Upper lobe of right lung (tissue), 1 donor: ENCODE data around the gene RNF157. TPM values are rescaled to one million over a fixed set of nuclear protein-coding genes. Genes with fewer than 3 reads are reported as not detected.
"Not testable (repeated sequence)": the region's sequence is repeated elsewhere in the genome, so short reads cannot be mapped to it uniquely, and the experiment has no call there.

Experiments used
- ATAC-seq: fragments of 200-7000 bp; cut with Tn5 transposase; one replicate; pipeline ENCODE4 v1.9.1; 2020; ENCODE audit warnings: mild to moderate bottlenecking, moderate library complexity
- DNase-seq: peaks from one replicate; pipeline ENCODE4 v3.0.0-alpha.2; 2020
- H3K27ac ChIP-seq: fragments of 200-600 bp; one replicate; pipeline ENCODE4 v1.8.0; 2022
- H3K27me3 ChIP-seq: fragments of 200-600 bp; one replicate; pipeline ENCODE4 v1.8.0; 2022; ENCODE audit warnings: mild to moderate bottlenecking
- H3K36me3 ChIP-seq: fragments of 200-600 bp; one replicate; pipeline ENCODE4 v1.8.0; 2022
- H3K4me1 ChIP-seq: fragments of 200-600 bp; one replicate; pipeline ENCODE4 v1.8.0; 2022
- H3K4me3 ChIP-seq: fragments of 200-600 bp; one replicate; pipeline ENCODE4 v1.8.0; 2022; ENCODE audit warnings: mild to moderate bottlenecking
- H3K9me3 ChIP-seq: fragments of 200-600 bp; one replicate; pipeline ENCODE4 v1.8.0; 2022
- intact Hi-C: fragments of 100-400 bp; cut with DNase I; formaldehyde crosslinking; loops from one replicate; pipeline ENCODE4 v1.11.0; 2022
- total RNA-seq: library from RNA; stranded (reverse); fragmentation: NEBNext Ultra II Directional; extraction: Animal tissue kit (Norgen Biotek cat#: 25700); gene quantifications from one replicate; pipeline ENCODE4 v1.2.1, GENCODE V29; 2021
- TF ChIP-seq, protein P1 (sequence below): fragments of 200-600 bp; IDR thresholded peaks from one replicate; pipeline ENCODE4 v1.8.0; 2022; ENCODE audit warnings: antibody characterized with exemption
- donor health status: DM: no; HTN: yes; CAD: no; lungs with severe emphysema.

The RNF157 gene
- total RNA-seq, 1 donor from 2014 or later: 3.8 TPM

DNA sequence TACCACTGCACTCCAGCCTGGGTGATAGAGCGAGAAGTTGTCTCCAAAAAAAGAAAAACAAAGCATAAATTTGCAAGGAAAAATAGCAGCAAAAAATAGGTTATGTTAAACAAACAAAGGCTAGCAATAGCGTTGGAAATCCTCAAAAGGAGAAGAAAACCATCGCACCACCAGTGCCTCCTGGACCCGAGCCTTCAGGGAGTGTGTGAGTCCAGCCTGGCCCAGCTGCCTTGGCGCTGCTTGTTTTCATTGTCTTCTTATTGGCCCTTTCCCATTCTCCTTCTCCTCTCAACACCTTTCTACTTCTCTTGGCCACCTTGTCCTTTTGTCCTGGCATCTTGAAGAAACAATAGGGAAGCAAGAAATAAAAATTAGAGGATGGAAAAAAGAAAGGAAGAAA lies 20.4 kb upstream of the RNF157 start:
- H3K4me1 ChIP-seq: peaks cover 29% of the 10 kb centered on the region
- DNase-seq (no peak), ATAC-seq (no peak)
- intact Hi-C loops: no loop called here
- H3K9me3 ChIP-seq: no peaks in the 10 kb centered on the region
- H3K27ac ChIP-seq: no peak overlapping the region
- H3K4me3 ChIP-seq: no peak overlapping the region
- TF ChIP-seq, protein P1, sequence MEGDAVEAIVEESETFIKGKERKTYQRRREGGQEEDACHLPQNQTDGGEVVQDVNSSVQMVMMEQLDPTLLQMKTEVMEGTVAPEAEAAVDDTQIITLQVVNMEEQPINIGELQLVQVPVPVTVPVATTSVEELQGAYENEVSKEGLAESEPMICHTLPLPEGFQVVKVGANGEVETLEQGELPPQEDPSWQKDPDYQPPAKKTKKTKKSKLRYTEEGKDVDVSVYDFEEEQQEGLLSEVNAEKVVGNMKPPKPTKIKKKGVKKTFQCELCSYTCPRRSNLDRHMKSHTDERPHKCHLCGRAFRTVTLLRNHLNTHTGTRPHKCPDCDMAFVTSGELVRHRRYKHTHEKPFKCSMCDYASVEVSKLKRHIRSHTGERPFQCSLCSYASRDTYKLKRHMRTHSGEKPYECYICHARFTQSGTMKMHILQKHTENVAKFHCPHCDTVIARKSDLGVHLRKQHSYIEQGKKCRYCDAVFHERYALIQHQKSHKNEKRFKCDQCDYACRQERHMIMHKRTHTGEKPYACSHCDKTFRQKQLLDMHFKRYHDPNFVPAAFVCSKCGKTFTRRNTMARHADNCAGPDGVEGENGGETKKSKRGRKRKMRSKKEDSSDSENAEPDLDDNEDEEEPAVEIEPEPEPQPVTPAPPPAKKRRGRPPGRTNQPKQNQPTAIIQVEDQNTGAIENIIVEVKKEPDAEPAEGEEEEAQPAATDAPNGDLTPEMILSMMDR: no peak
- no peaks in the 10 kb centered on the region for H3K27me3 ChIP-seq
- H3K36me3 ChIP-seq: no peaks in the 10 kb centered on the region

DNA sequence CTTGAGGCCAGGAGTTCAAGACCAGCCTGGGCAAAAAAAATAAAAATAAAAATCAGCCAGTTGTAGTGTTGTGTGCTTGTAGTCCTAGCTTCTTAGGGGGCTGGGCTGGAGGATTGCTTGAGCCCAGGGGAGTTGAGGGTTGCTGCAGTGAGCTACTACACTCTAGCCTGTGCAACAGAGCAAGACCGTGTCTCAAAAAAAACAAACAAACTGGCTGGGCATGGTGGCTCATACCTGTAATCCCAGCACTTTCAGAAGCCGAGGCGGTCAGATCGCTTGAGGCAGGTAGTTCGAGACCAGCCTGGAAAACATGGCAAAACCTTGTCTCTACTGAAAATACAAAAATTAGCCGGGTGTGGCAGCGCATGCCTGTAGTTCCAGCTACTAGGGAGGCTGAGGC lies 19.9 kb upstream of the RNF157 start:
- Histone ChIP-seq H3K4me1 (peaks cover 29% of the 10 kb centered on the region), H3K27me3 (no peaks in the 10 kb centered on the region), H3K27ac (peak overlapping the region; percentile 36), H3K9me3 (no peaks in the 10 kb centered on the region), H3K36me3 (no peaks in the 10 kb centered on the region), H3K4me3 (no peak overlapping the region)
- no peak for DNase-seq
- ATAC-seq: no peak
- intact Hi-C loops: no loop called here
- TF ChIP-seq, protein P1: no peak

DNA sequence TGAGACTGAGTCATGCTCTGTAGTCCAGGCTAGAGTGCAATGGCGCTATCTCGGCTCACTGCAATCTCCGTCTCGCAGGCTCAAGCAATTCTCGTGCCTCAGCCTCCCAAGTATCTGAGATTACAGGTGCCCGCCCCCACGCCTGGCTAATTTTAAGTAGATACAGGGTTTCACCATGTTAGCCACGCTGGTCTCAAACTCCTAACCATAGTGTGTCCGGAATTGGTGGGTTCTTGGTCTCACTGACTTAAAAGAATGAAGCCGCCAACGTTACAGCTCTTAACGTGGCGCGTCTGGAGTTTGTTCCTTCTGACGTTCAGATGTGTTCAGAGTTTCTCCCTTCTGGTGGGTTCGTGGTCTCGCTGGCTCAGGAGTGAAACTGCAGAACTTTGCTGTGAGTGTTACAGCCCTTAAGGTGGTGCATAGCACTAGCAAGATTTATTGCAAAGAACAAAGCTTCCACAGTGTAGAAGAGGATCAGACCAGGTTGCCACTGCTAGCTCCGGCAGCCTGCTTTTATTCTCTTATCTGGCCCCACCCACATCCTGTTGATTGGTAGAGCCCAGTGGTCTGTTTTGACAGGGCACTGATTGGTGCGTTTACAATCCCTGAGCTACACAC lies 16.2 kb upstream of the RNF157 start:
- H3K4me3 ChIP-seq, ATAC-seq, intact Hi-C loops, H3K36me3 ChIP-seq, H3K27ac ChIP-seq, H3K27me3 ChIP-seq, DNase-seq, H3K9me3 ChIP-seq: not testable (repeated sequence)
- H3K4me1 ChIP-seq: peaks cover 25% of the 10 kb centered on the region

DNA sequence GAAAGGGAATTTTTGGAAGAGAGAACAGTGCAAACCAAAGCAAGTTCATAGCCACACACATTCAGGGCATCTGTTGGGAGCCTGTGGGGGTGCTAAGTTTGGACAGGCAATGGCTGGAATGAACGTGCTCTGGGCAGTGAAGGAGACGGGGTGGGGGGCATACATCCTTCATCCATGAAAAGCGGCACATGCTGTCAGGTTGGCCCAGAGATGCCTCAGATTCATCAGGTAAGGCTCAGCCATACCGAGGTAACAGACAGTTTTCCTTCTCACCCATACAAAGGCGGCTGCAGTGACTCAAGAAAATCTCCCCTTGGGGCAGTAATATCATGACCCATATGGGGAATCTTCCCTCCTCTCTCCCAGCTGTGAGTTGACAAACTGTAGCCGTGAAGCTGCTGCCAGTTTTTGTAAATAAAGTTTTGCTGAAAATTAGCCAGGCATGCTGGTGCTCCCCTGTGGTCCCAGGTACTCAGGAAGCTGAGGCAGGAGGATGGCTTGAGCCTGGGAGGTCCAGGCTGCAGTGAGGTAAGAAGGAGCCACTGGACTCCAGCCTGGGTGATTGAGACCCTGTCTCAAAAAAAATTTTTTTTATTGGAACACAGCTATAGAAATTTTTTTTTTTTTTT lies 15.6 kb upstream of the RNF157 start:
- TF ChIP-seq, protein P1: no peak
- ATAC-seq: no peak
- Histone ChIP-seq H3K36me3 (no peaks in the 10 kb centered on the region), H3K27ac (no peak overlapping the region), H3K27me3 (no peaks in the 10 kb centered on the region), H3K4me3 (no peak overlapping the region), H3K4me1 (peaks cover 29% of the 10 kb centered on the region), H3K9me3 (no peaks in the 10 kb centered on the region)
- DNase-seq: no peak
- intact Hi-C loops: no loop called here

DNA sequence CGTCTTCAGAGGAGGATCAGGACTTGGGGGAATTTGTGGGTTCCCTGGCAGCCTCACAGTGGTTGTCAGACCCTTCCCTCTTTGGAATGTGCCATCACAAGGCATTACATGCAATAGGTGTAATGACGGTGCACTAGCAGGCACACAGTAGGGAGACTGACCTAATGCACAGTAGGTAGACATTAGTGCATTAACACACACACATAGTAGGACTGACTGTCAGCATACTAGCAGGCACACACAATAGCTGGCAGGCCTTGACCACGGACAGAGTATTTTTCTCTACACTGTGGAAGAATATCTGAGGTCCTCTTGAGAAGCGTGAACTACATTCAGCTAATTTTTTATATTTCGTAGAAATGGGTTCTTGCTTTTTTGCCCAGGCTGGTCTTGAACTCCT lies 14.0 kb upstream of the RNF157 start:
- Histone ChIP-seq H3K9me3 (no peaks in the 10 kb centered on the region), H3K27me3 (no peaks in the 10 kb centered on the region), H3K4me1 (peaks cover 26% of the 10 kb centered on the region), H3K27ac (no peak overlapping the region), H3K4me3 (no peak overlapping the region), H3K36me3 (no peaks in the 10 kb centered on the region)
- TF ChIP-seq, protein P1: no peak
- intact Hi-C loops: no loop called here
- ATAC-seq: no peak
- DNase-seq: no peak

DNA sequence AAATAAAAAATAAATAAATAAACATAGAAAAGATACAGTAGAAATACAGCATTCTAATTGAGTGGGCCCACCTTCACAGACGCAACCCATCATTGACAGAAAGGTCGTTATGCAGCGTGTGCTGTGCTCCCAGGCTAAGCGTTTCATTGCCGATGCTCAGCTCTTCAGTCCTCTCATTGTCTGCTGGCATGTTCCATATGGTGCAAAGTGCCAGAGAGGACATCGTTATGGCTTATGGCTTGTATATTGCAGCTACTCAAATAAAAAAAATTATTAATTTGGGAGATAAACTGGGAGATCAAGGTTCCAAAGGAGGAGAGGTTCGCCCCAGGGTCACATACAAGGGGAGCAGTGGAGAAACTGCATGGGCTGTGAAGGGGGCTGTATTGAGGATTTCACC lies 13.5 kb upstream of the RNF157 start:
- ATAC-seq: no peak

DNA sequence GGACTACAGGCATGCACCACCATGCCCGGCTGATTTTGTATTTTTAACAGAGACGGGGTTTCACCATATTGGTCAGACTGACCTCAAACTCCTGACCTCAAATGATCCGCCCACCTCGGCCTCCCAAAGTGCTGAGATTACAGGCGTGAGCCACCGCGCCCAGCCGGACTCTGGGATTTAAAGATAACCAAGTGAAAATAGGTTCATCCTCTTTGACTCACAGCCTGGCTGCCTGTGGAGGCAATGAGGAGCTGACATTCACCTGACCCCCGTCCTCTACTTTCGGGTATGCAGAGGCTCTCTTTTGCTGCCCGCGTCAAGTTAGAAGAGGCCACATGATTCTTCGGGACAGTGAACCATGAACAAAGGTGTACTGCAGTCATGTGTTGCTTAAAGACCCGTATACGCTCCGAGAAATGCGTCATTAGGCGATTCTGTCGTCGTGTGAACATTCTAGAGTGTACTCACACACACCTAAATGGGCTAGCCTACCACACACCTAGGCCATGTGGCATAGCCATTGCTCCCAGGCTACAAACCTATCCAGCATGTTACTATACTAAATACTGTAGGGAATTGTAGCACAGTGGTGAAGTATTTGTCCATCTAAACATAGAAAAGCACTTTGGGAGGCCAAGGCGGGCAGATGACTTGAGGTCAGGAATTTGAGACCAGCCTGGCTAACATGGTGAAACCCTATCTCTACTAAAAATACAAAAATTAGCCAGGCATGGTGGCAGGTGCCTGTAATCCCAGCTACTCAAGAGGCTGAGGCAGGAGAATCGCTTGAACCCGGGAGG lies 12.9 kb upstream of the RNF157 start:
- DNase-seq, H3K27me3 ChIP-seq, H3K9me3 ChIP-seq, ATAC-seq, H3K4me3 ChIP-seq, H3K36me3 ChIP-seq, intact Hi-C loops: not testable (repeated sequence)
- H3K4me1 ChIP-seq: peaks cover 25% of the 10 kb centered on the region
- H3K27ac ChIP-seq: peak overlapping the region; percentile 84

More for the DNA sequence above, 13.5 kb upstream of the RNF157 start:
- TF ChIP-seq, protein P1: no peak
- H3K9me3 ChIP-seq: no peaks in the 10 kb centered on the region
- intact Hi-C loops: no loop called here
- no peaks in the 10 kb centered on the region for H3K27me3 ChIP-seq
- no peak overlapping the region for H3K27ac ChIP-seq
- peaks cover 25% of the 10 kb centered on the region for H3K4me1 ChIP-seq
- no peak overlapping the region for H3K4me3 ChIP-seq
- DNase-seq: no peak
- H3K36me3 ChIP-seq: no peaks in the 10 kb centered on the region
